Endothelial cell of umbilical vein (primary cell): Measurements from ENCODE around the gene BRK1.

Experiments used
- CTCF ChIP-seq, 2 donors: IDR thresholded peaks; 1 replicate in 1 of 2; 2 replicates in 1 of 2; pipeline ENCODE4 v1.5.1; 2011; ENCODE audit warnings: low read length in 2 of 2, mild to moderate bottlenecking in 2 of 2, moderate library complexity in 2 of 2, control low read depth in 1 of 2, inconsistent platforms in 1 of 2, low read depth in 1 of 2; ENCODE audit not compliant: insufficient read depth in 1 of 2; ENCODE audit errors: extremely low read depth in 1 of 2
- EZH2 ChIP-seq: IDR thresholded peaks from 2 replicates; pipeline ENCODE4 v1.6.1; 2012; ENCODE audit warnings: borderline replicate concordance, low read depth, mild to moderate bottlenecking, moderate library complexity, low read length, inconsistent platforms; ENCODE audit not compliant: severe bottlenecking
- FOS ChIP-seq: IDR thresholded peaks from 2 replicates; pipeline ENCODE4 v1.6.1; 2011; ENCODE audit warnings: mild to moderate bottlenecking, low read length, moderate library complexity, borderline replicate concordance; ENCODE audit not compliant: insufficient read depth
- JUN ChIP-seq: IDR thresholded peaks from 2 replicates; pipeline ENCODE4 v1.6.1; 2011; ENCODE audit warnings: borderline replicate concordance, low read depth; ENCODE audit not compliant: insufficient read length, insufficient read depth
- MAX ChIP-seq: IDR thresholded peaks from 2 replicates; pipeline ENCODE4 v1.6.1; 2011; ENCODE audit not compliant: insufficient read depth, insufficient read length
- MYC ChIP-seq: IDR thresholded peaks from one replicate; pipeline ENCODE4 v1.6.1; 2011; ENCODE audit warnings: mild to moderate bottlenecking, low read depth, low read length
- POLR2A ChIP-seq: IDR thresholded peaks from 2 replicates; pipeline ENCODE4 v1.6.1; 2012; ENCODE audit warnings: low read depth, mild to moderate bottlenecking, control low read depth, low read length
- POLR2AphosphoS5 ChIP-seq: IDR thresholded peaks from 2 replicates; pipeline ENCODE4 v1.6.1; 2012; ENCODE audit warnings: low read depth, mild to moderate bottlenecking, control low read depth, low read length, moderate library complexity; ENCODE audit not compliant: insufficient read depth

- TF ChIP-seq EZH2 (no peak), CTCF (IDR thresholded peaks at IDR 0.05; ENCODE audit: extremely low read depth in 1 of 2, insufficient read depth in 1 of 2, low read depth in 1 of 2, low read length in 2 of 2) (no peak), POLR2A (no peak), MAX (no peak), FOS (no peak), JUN (no peak), POLR2AphosphoS5 (no peak), MYC (no peak)
These were observed 27.5 kb downstream of the BRK1 start for GRCh38 chr3:10142707-10143560.
